H9 (cell line): ENCODE data around the gene SLC25A11. TPM values are rescaled to one million over a fixed set of nuclear protein-coding genes. Genes with fewer than 3 reads are reported as not detected.

Experiments
- DNase-seq: peaks from one replicate; pipeline ENCODE4 v3.0.0-alpha.2; 2017
- H2AFZ ChIP-seq: one replicate; pipeline ENCODE4 v1.6.1; 2013; ENCODE audit warnings: mild to moderate bottlenecking, low read length, control low read depth, moderate library complexity
- H2AK5ac ChIP-seq: 2 replicates; pipeline ENCODE4 v1.6.1; 2013; ENCODE audit warnings: low read length, control low read depth, mixed read lengths; ENCODE audit not compliant: insufficient read length
- H2BK120ac ChIP-seq: one replicate; pipeline ENCODE4 v1.6.1; 2013; ENCODE audit warnings: low read depth, mild to moderate bottlenecking, low read length, control low read depth, inconsistent platforms; ENCODE audit not compliant: poor library complexity, severe bottlenecking
- H2BK12ac ChIP-seq: 2 replicates; pipeline ENCODE4 v1.6.1; 2013; ENCODE audit warnings: low read length, control low read depth, mixed read lengths, low read depth; ENCODE audit not compliant: insufficient read length
- H2BK15ac ChIP-seq: 2 replicates; pipeline ENCODE4 v1.6.1; 2013; ENCODE audit warnings: low read depth, low read length, control low read depth
- H2BK20ac ChIP-seq: one replicate; pipeline ENCODE4 v1.6.1; 2013; ENCODE audit warnings: low read depth, mild to moderate bottlenecking, low read length, control low read depth, inconsistent platforms; ENCODE audit not compliant: poor library complexity, severe bottlenecking
- H2BK5ac ChIP-seq: 2 replicates; pipeline ENCODE4 v1.6.1; 2013; ENCODE audit warnings: low read length, control low read depth, mixed read lengths; ENCODE audit not compliant: insufficient read length
- H3K14ac ChIP-seq: 2 replicates; pipeline ENCODE4 v1.6.1; 2013; ENCODE audit warnings: low read length, control low read depth; ENCODE audit not compliant: insufficient read depth
- H3K18ac ChIP-seq: 2 replicates; pipeline ENCODE4 v1.6.1; 2013; ENCODE audit warnings: low read depth, mild to moderate bottlenecking, mixed read lengths, low read length, control low read depth; ENCODE audit not compliant: insufficient read length
- H3K23ac ChIP-seq: 2 replicates; pipeline ENCODE4 v1.6.1; 2013; ENCODE audit warnings: low read length, control low read depth, mixed read lengths, low read depth; ENCODE audit not compliant: insufficient read length
- H3K23me2 ChIP-seq: 2 replicates; pipeline ENCODE4 v1.6.1; 2013; ENCODE audit warnings: low read depth, mild to moderate bottlenecking, mixed read lengths, low read length, control low read depth; ENCODE audit not compliant: insufficient read length, poor library complexity, severe bottlenecking
- H3K27ac ChIP-seq: 2 replicates; pipeline ENCODE4 v1.5.1; 2013; ENCODE audit warnings: low read length, control low read depth, mixed read lengths, low read depth; ENCODE audit not compliant: insufficient read length
- H3K27me3 ChIP-seq: 2 replicates; pipeline ENCODE4 v1.6.1; 2013; ENCODE audit warnings: low read length, control low read depth, inconsistent platforms; ENCODE audit not compliant: insufficient read depth
- H3K4ac ChIP-seq: 2 replicates; pipeline ENCODE4 v1.6.1; 2013; ENCODE audit warnings: low read depth, mild to moderate bottlenecking, control low read depth, inconsistent platforms, low read length, moderate library complexity
- H3K4me1 ChIP-seq: 2 replicates; pipeline ENCODE4 v1.6.1; 2013; ENCODE audit warnings: low read length, control low read depth, inconsistent platforms; ENCODE audit not compliant: insufficient read depth
- H3K4me2 ChIP-seq: 2 replicates; pipeline ENCODE4 v1.6.1; 2013; ENCODE audit warnings: low read length, control low read depth, mixed read lengths; ENCODE audit not compliant: insufficient read length, insufficient read depth
- H3K56ac ChIP-seq: 2 replicates; pipeline ENCODE4 v1.6.1; 2013; ENCODE audit warnings: low read depth, mild to moderate bottlenecking, mixed read lengths, low read length, control low read depth; ENCODE audit not compliant: insufficient read length
- H3K79me1 ChIP-seq: 2 replicates; pipeline ENCODE4 v1.6.1; 2013; ENCODE audit warnings: low read depth, mild to moderate bottlenecking, moderate library complexity, low read length, control low read depth, inconsistent platforms; ENCODE audit not compliant: insufficient read depth, poor library complexity, severe bottlenecking
- H3K79me2 ChIP-seq: 2 replicates; pipeline ENCODE4 v1.6.1; 2013; ENCODE audit warnings: low read length, control low read depth, inconsistent platforms; ENCODE audit not compliant: insufficient read depth
- H3K9ac ChIP-seq: 2 replicates; pipeline ENCODE4 v1.6.1; 2013; ENCODE audit warnings: low read length, control low read depth, mixed read lengths; ENCODE audit not compliant: insufficient read length; ENCODE audit errors: extremely low read depth
- H3K9me3 ChIP-seq: one replicate; pipeline ENCODE4 v1.6.1; 2013; ENCODE audit warnings: low read depth, low read length, inconsistent platforms; ENCODE audit not compliant: control insufficient read depth
- H3T11ph ChIP-seq: one replicate; pipeline ENCODE4 v1.6.1; 2013; ENCODE audit warnings: mild to moderate bottlenecking, low read length, control low read depth, inconsistent platforms
- H4K20me1 ChIP-seq: one replicate; pipeline ENCODE4 v1.6.1; 2013; ENCODE audit not compliant: control insufficient read depth, insufficient read length, insufficient read depth
- H4K5ac ChIP-seq: 2 replicates; pipeline ENCODE4 v1.6.1; 2013; ENCODE audit warnings: low read depth, mild to moderate bottlenecking, mixed read lengths, low read length, control low read depth; ENCODE audit not compliant: insufficient read length
- H4K8ac ChIP-seq: replicated peaks from 2 replicates; pipeline ENCODE4 v1.6.1; 2013; ENCODE audit warnings: low read length, control low read depth, mixed read lengths, low read depth; ENCODE audit not compliant: insufficient read length
- H4K91ac ChIP-seq: 2 replicates; pipeline ENCODE4 v1.6.1; 2013; ENCODE audit warnings: low read depth, mild to moderate bottlenecking, moderate library complexity, mixed read lengths, low read length, control low read depth; ENCODE audit not compliant: insufficient read length
- H3K27ac Mint-ChIP-seq, 3 experiments: 2 replicates in 2 of 3; 3 replicates in 1 of 3; pipeline ENCODE4 v1.8.0; 2020 to 2021; ENCODE audit warnings: mixed read lengths in 3 of 3, mild to moderate bottlenecking in 1 of 3, moderate library complexity in 1 of 3
- H3K27me3 Mint-ChIP-seq: 2 replicates; pipeline ENCODE4 v1.8.0; 2021; ENCODE audit warnings: low read depth, mild to moderate bottlenecking, moderate library complexity, mixed read lengths
- H3K36me3 Mint-ChIP-seq, 3 experiments: 2 replicates in 2 of 3; 3 replicates in 1 of 3; pipeline ENCODE4 v1.8.0; 2020 to 2021; ENCODE audit warnings: low read depth in 3 of 3, mixed read lengths in 3 of 3; ENCODE audit not compliant: insufficient read depth in 1 of 3
- H3K4me1 Mint-ChIP-seq, 2 experiments: 2 replicates each; pipeline ENCODE4 v1.8.0; 2020; ENCODE audit warnings: mixed read lengths in 2 of 2
- H3K4me3 Mint-ChIP-seq, 2 experiments: 2 replicates in 1 of 2; 3 replicates in 1 of 2; pipeline ENCODE4 v1.8.0; 2020 to 2021; ENCODE audit warnings: mild to moderate bottlenecking in 2 of 2, mixed read lengths in 2 of 2, moderate library complexity in 1 of 2
- H3K9me3 Mint-ChIP-seq, 2 experiments: 2 replicates in 1 of 2; 3 replicates in 1 of 2; pipeline ENCODE4 v1.8.0; 2020; ENCODE audit warnings: mild to moderate bottlenecking in 2 of 2, mixed read lengths in 2 of 2, moderate library complexity in 1 of 2
- CTCF ChIP-seq: fragments of 200-600 bp; sonication (generic); conservative IDR thresholded peaks from 3 replicates; pipeline ENCODE4 v1.8.0; 2021; ENCODE audit warnings: antibody characterized with exemption, mild to moderate bottlenecking
- whole genome bisulfite sequencing: extraction: QIAGEN DNeasy Blood & Tissue Kit; methylation state at CpG from one replicate; pipeline ENCODE4 v1.1.7; 2013; ENCODE audit warnings: missing lambda C conversion rate, low lambda C conversion rate, mixed read lengths; ENCODE audit not compliant: insufficient read length; ENCODE audit errors: extremely low coverage; 5-methylcytosine and 5-hydroxymethylcytosine counted together
- total RNA-seq: library from RNA; stranded (reverse); gene quantifications from 2 replicates; pipeline ENCODE4 v1.2.1, GENCODE V29; 2021

SLC25A11 gene
- total RNA-seq, 1 experiment from 2014 or later: 74.9 TPM

- H3K23ac ChIP-seq: no peak overlapping the region
- Mint-ChIP-seq H3K36me3 (peaks cover 8 to 46% (median 44%) of the 10 kb centered on the region in 3 experiments; a peak in 6 of 7 replicates), H3K4me1 (peaks cover 4 to 19% of the 10 kb centered on the region in 2 experiments), H3K27ac (peak overlapping the region in 1 of 3 experiments; percentile 19; a peak in 2 of 7 replicates), H3K9me3 (no peaks in the 10 kb centered on the region), H3K27me3 (no peaks in the 10 kb centered on the region), H3K4me3 (peak overlapping the region in 1 of 2 experiments; percentile 18; a peak in 1 of 5 replicates)
- H4K91ac ChIP-seq: no peak overlapping the region
- H3K9ac ChIP-seq: no peak overlapping the region
- DNase-seq: peak; percentile 87
- H4K8ac ChIP-seq: no peak overlapping the region
- H2BK20ac ChIP-seq: no peak overlapping the region
- H2AK5ac ChIP-seq: no peak overlapping the region
- H4K5ac ChIP-seq: no peak overlapping the region
- H3K14ac ChIP-seq: no peak overlapping the region
- H3K9me3 ChIP-seq: no peaks in the 10 kb centered on the region
- no peak overlapping the region for H3T11ph ChIP-seq
- TF ChIP-seq CTCF: peak; percentile 60
- no peaks in the 10 kb centered on the region for H3K27me3 ChIP-seq
- H4K20me1 ChIP-seq: no peaks in the 10 kb centered on the region
- no peaks in the 10 kb centered on the region for H3K4me1 ChIP-seq
- H2BK120ac ChIP-seq: no peak overlapping the region
- no peak overlapping the region for H2BK12ac ChIP-seq
- no peak overlapping the region for H3K4ac ChIP-seq
- H3K56ac ChIP-seq: no peak overlapping the region
- no peak overlapping the region for H3K18ac ChIP-seq
- H3K27ac ChIP-seq: no peak overlapping the region
- H3K4me2 ChIP-seq: no peak overlapping the region
- no peaks in the 10 kb centered on the region for H3K79me2 ChIP-seq
- no peak overlapping the region for H2AFZ ChIP-seq
- H2BK5ac ChIP-seq: no peak overlapping the region
- no CpG with 5 or more reads among the region's 27 CpGs for WGBS
- no peaks in the 10 kb centered on the region for H3K79me1 ChIP-seq
- H2BK15ac ChIP-seq: no peak overlapping the region
- peaks cover 12% of the 10 kb centered on the region for H3K23me2 ChIP-seq
These were observed 44.1 kb downstream of the SLC25A11 start for GRCh38 chr17:4895657-4896331.
